Stomach (tissue), 9 donors: ENCODE data around the gene EXOC4. TPM values are rescaled to one million over a fixed set of nuclear protein-coding genes. Genes with fewer than 3 reads are reported as not detected.

Experiments used
- DNase-seq, 2 donors: peaks; one replicate each; pipeline versions ENCODE4 v3.0.0 to v3.0.0-alpha.2; 2013 to 2019
- H3K27ac ChIP-seq, 5 donors: fragments of 200-600 bp in 4 of 5; sonication (generic) in 4 of 5; one replicate each; pipeline ENCODE4 v1.5.1; 2013 to 2019; ENCODE audit warnings: mild to moderate bottlenecking in 1 of 5, moderate library complexity in 1 of 5
- H3K27me3 ChIP-seq, 3 donors: fragments of 200-600 bp; sonication (generic); one replicate each; pipeline ENCODE4 v1.5.1; 2017 to 2019; ENCODE audit warnings: mixed run types in 1 of 3
- H3K36me3 ChIP-seq, 4 donors: fragments of 200-600 bp; sonication (generic); 1 replicate in 3 of 4; 2 replicates in 1 of 4; pipeline ENCODE4 v1.5.1; 2016 to 2019
- H3K4me1 ChIP-seq, 4 donors: fragments of 200-600 bp; sonication (generic); one replicate each; pipeline ENCODE4 v1.5.1; 2016 to 2019
- H3K4me3 ChIP-seq, 4 donors: fragments of 200-600 bp; sonication (generic) in 3 of 4; one replicate each; pipeline ENCODE4 v1.5.1; 2016 to 2019; ENCODE audit warnings: mild to moderate bottlenecking in 1 of 4
- H3K9me3 ChIP-seq, 4 donors: fragments of 200-600 bp; sonication (generic); one replicate each; pipeline ENCODE4 v1.5.1; 2016 to 2019
- EP300 ChIP-seq: sonication (generic); formaldehyde crosslinking; IDR thresholded peaks from one replicate; pipeline ENCODE4 v1.6.1; 2017; ENCODE audit warnings: antibody characterized with exemption
- POLR2A ChIP-seq, 4 donors: fragments of 450-650 bp; IDR thresholded peaks; one replicate each; pipeline ENCODE4 v1.6.1; 2016; ENCODE audit warnings: antibody characterized with exemption in 4 of 4, control low read depth in 2 of 4, mild to moderate bottlenecking in 1 of 4, moderate library complexity in 1 of 4
- POLR2AphosphoS5 ChIP-seq, 3 donors: sonication (generic); formaldehyde crosslinking; IDR thresholded peaks; one replicate each; pipeline ENCODE4 v1.6.1; 2016; ENCODE audit warnings: antibody characterized with exemption in 3 of 3
- WGBS, 5 donors: extraction: QIAGEN DNeasy Blood & Tissue Kit in 3 of 5; methylation state at CpG; one replicate each; pipeline versions ENCODE4 v1.1.5 to v1.1.7; 2013 to 2018; 5-methylcytosine and 5-hydroxymethylcytosine counted together
- intact Hi-C: fragments of 100-400 bp; cut with DNase I; formaldehyde crosslinking; loops from one replicate; pipeline ENCODE4 v1.15.1; 2023; ENCODE audit warnings: low total_unique reads
- polyA plus RNA-seq, 3 donors: library from polyadenylated mRNA; stranded (reverse); fragments of 200-250 nt; gene quantifications; one replicate each; pipeline ENCODE4 v1.2.3, GENCODE V29; 2013
- total RNA-seq, 5 donors: library from RNA; depleted of rRNA; stranded (reverse); fragments of >200 nt; gene quantifications; one replicate each; pipeline versions ENCODE4 v1.1.0 to v1.2.3, GENCODE V29; 2014 to 2016
- TF ChIP-seq, protein P1 (sequence below), 7 experiments: fragments of 450-650 bp in 4 of 7; fragments of 200-600 bp in 3 of 7; sonication (generic) in 3 of 7; IDR thresholded peaks; one replicate each; pipeline ENCODE4 v1.5.1; 2016 to 2019; ENCODE audit warnings: antibody characterized with exemption in 7 of 7, control low read depth in 2 of 7, mild to moderate bottlenecking in 1 of 7
- donor health status: healthy with polysubstance abuse.
- donor health status: Bipolar disorder and iron deficiency.
- donor health status: healthy.

Gene EXOC4
- total and polyA plus RNA-seq, 8 donors, result 14.1 to 339 (median 61.1) TPM

DNA sequence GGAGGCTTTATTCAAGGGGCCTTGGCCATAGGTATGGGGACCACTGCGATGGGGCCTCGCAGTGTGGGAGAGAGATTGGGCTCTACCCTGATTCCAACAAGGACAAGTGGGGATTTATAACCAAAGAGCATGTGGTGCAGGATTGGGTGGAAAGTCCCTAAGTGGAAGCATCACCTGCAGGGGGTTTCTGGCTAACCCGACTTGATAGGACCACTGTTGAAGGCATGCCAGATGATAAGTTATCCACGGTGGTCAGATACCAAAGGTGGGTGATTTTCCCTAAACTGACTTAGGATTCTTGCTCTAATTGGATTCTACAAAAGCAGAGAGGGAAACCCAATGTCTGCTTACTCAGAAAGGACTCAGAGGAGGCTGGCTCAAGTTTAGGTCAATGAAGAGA is 444.7 kb downstream of the EXOC4 start:
- 85 to 97% (median 89%) methylated on average over 4 of the region's 4 CpGs for WGBS, 5 donors
- H3K4me3 ChIP-seq, result no peak overlapping the region
- H3K27ac ChIP-seq, result no peak overlapping the region
- peaks cover 0 to 4% (median 0%) of the 10 kb centered on the region in 4 donors for H3K4me1 ChIP-seq
- H3K9me3 ChIP-seq, result no peaks in the 10 kb centered on the region
- intact Hi-C loops, result no loop called here
- no peaks in the 10 kb centered on the region for H3K27me3 ChIP-seq
- DNase-seq, result no peak
- TF ChIP-seq POLR2A (IDR thresholded peaks at IDR 0.05) (no peak), EP300 (no peak)
- H3K36me3 ChIP-seq, result no peaks in the 10 kb centered on the region

DNA sequence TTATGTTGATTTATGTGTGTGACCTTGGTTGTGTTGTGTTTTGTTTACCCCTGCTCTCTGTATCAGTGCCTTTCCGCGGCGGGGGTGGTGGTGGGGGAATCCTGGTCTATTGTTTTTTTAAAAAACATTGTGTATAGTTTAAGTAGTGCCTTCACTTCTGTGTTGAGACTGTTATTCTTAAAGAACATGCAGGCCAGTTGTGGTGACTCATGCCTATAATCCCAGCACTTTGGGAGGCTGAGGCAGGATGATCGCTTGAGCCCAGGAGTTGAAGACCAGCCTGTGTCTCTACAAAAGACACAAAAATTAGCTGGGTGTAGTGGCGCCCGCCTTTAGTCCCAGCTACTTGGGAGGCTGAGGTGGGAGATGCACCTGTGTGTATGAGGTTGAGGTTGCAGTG is 445.2 kb downstream of the EXOC4 start:
- TF ChIP-seq, protein P1, sequence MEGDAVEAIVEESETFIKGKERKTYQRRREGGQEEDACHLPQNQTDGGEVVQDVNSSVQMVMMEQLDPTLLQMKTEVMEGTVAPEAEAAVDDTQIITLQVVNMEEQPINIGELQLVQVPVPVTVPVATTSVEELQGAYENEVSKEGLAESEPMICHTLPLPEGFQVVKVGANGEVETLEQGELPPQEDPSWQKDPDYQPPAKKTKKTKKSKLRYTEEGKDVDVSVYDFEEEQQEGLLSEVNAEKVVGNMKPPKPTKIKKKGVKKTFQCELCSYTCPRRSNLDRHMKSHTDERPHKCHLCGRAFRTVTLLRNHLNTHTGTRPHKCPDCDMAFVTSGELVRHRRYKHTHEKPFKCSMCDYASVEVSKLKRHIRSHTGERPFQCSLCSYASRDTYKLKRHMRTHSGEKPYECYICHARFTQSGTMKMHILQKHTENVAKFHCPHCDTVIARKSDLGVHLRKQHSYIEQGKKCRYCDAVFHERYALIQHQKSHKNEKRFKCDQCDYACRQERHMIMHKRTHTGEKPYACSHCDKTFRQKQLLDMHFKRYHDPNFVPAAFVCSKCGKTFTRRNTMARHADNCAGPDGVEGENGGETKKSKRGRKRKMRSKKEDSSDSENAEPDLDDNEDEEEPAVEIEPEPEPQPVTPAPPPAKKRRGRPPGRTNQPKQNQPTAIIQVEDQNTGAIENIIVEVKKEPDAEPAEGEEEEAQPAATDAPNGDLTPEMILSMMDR (IDR thresholded peaks at IDR 0.05), result no peak
- TF ChIP-seq EP300 (no peak), POLR2A (IDR thresholded peaks at IDR 0.05) (no peak), POLR2AphosphoS5 (IDR thresholded peaks at IDR 0.05) (no peak)
- Histone ChIP-seq H3K27ac (no peak overlapping the region), H3K9me3 (no peaks in the 10 kb centered on the region), H3K36me3 (no peaks in the 10 kb centered on the region), H3K27me3 (no peaks in the 10 kb centered on the region), H3K4me1 (peaks cover 0 to 4% (median 0%) of the 10 kb centered on the region in 4 donors), H3K4me3 (no peak overlapping the region)
- no peak for DNase-seq
- intact Hi-C loops, result no loop called here
- 83 to 89% (median 86%) methylated on average over 6 of the region's 6 CpGs for WGBS, 5 donors

DNA sequence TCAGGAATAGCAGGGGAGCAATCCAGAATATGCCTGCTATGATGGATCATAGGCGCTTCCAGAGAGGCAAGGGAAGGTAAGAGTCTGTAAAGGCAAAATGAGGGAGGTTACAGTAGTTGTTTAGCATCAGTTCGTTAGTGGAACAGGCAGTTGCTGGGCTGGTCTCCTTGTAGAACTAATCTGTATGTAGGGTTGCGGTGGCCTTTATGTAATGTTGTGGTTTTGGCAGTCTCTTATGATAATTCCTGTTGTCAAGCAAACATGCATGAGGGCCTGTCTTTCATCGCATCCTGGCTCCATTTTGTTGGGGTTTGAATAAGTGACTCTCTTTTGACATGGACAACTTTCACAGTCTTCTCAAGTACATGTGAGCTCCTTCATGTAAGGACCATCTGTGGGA is 446.5 kb downstream of the EXOC4 start:
- Histone ChIP-seq H3K4me1 (peaks cover 0 to 4% (median 0%) of the 10 kb centered on the region in 4 donors), H3K9me3 (no peaks in the 10 kb centered on the region), H3K4me3 (no peak overlapping the region), H3K27ac (no peak overlapping the region), H3K36me3 (no peaks in the 10 kb centered on the region), H3K27me3 (no peaks in the 10 kb centered on the region)
- 74 to 81% (median 79%) methylated on average over 4 of the region's 4 CpGs for WGBS, 5 donors
- DNase-seq, result peak in 1 of 2 donors; percentile 18
- intact Hi-C loops, result no loop called here
- TF ChIP-seq EP300, result no peak
- TF ChIP-seq POLR2A (IDR thresholded peaks at IDR 0.05), result no peak
- TF ChIP-seq POLR2AphosphoS5 (IDR thresholded peaks at IDR 0.05), result no peak

DNA sequence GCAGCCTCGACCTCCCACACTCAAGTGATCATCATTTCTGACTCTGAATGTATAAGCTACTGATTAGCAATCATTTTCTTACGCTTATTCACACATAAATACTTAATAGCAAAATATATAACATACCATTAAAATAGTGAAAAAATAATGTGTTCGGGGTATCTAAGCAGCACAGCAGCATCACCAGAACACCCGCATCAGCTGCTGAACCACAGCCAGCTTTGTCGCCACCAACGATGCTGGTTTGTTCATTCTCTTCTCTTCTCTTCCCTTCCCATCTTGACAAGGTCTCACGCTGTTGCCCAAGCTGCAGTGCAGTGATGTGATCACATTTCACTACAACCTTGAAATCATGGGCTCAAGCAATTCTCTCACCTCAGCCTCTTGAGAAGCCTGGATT is 449.2 kb downstream of the EXOC4 start:
- no peak for DNase-seq
- Histone ChIP-seq H3K9me3 (no peaks in the 10 kb centered on the region), H3K27ac (no peak overlapping the region), H3K4me3 (no peak overlapping the region), H3K36me3 (no peaks in the 10 kb centered on the region), H3K4me1 (peaks cover 0 to 4% (median 0%) of the 10 kb centered on the region in 4 donors), H3K27me3 (no peaks in the 10 kb centered on the region)
- WGBS, 5 donors, result 77 to 83% (median 81%) methylated on average over 6 to 7 of the region's 7 CpGs
- intact Hi-C loops, result no loop called here
- TF ChIP-seq POLR2A (IDR thresholded peaks at IDR 0.05) (no peak), POLR2AphosphoS5 (IDR thresholded peaks at IDR 0.05) (no peak), EP300 (no peak)
- TF ChIP-seq, protein P1 (IDR thresholded peaks at IDR 0.05), result no peak

DNA sequence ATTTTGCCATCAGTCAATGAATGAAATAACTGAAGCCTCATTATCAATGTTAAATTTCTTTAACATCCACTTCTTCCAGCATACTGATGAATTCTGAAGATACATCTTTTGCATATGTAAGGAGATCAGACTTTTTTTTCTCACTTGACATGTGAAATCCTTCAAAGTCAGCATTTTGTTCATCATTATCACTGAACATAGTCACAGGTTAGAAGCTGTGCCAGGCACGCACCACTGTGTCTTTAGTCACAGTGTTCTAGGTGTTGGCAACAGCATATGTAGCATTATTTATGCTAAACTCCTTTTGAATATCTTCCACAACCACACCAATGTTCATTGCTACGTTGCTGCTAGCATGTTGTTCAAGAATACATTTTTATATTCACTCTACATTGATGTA is 450.1 kb downstream of the EXOC4 start:
- WGBS, 5 donors, result 48 to 96% (median 69%) methylated on average over 2 of the region's 2 CpGs
- Histone ChIP-seq H3K4me1 (peaks cover 0 to 4% (median 0%) of the 10 kb centered on the region in 4 donors), H3K9me3 (no peaks in the 10 kb centered on the region), H3K36me3 (no peaks in the 10 kb centered on the region), H3K27me3 (no peaks in the 10 kb centered on the region), H3K4me3 (no peak overlapping the region), H3K27ac (no peak overlapping the region)
- DNase-seq, result no peak
- intact Hi-C loops, result no loop called here
- TF ChIP-seq, protein P1 (IDR thresholded peaks at IDR 0.05), result no peak
- no peak for TF ChIP-seq EP300
- TF ChIP-seq POLR2AphosphoS5 (IDR thresholded peaks at IDR 0.05), result no peak
- TF ChIP-seq POLR2A (IDR thresholded peaks at IDR 0.05), result no peak
